Esophagus muscularis mucosa (tissue), 3 donors: ENCODE data around the gene KRT83.

Experiments
- CTCF ChIP-seq, 3 experiments: fragments of 200-600 bp in 2 of 3; fragments of 450-650 bp in 1 of 3; sonication (generic) in 2 of 3; IDR thresholded peaks; one replicate each; pipeline ENCODE4 v1.5.1; 2017 to 2019; ENCODE audit warnings: antibody characterized with exemption in 3 of 3, mild to moderate bottlenecking in 2 of 3, moderate library complexity in 1 of 3
- POLR2A ChIP-seq: fragments of 450-650 bp; IDR thresholded peaks from one replicate; pipeline ENCODE4 v1.6.1; 2017; ENCODE audit warnings: antibody characterized with exemption, moderate library complexity, mild to moderate bottlenecking, low read depth

- TF ChIP-seq POLR2A (no peak), CTCF (IDR thresholded peaks at IDR 0.05) (no peak)
Measured at GRCh38 chr12:52364901-52365489, 43.8 kb upstream of the KRT83 start.
